K562 (cell line): ENCODE data around the gene TEX50.

Experiments
- MEF2D ChIP-seq: conservative IDR thresholded peaks from 2 replicates; pipeline ENCODE4 v1.6.1; 2016; ENCODE audit warnings: low read depth, missing genetic modification characterization, missing compliant biosample characterization
- OTX1 ChIP-seq: fragments of 450-650 bp; formaldehyde crosslinking; IDR thresholded peaks from 2 replicates; pipeline ENCODE4 v1.4.0; 2022; ENCODE audit warnings: mild to moderate bottlenecking
- TF ChIP-seq, protein P1 (sequence below), 2 experiments: IDR thresholded peaks in 1 of 2; conservative IDR thresholded peaks in 1 of 2; 2 replicates each; pipeline ENCODE4 v1.6.1; 2016; ENCODE audit warnings: low read depth in 2 of 2, mild to moderate bottlenecking in 1 of 2, missing compliant biosample characterization in 1 of 2, missing genetic modification characterization in 1 of 2, moderate library complexity in 1 of 2
- TF ChIP-seq, protein P2 (sequence below): sonication (generic); formaldehyde crosslinking; IDR thresholded peaks from 2 replicates; pipeline ENCODE4 v1.8.1; 2023; ENCODE audit warnings: mild to moderate bottlenecking, missing genetic modification reagents, moderate library complexity

DNA sequence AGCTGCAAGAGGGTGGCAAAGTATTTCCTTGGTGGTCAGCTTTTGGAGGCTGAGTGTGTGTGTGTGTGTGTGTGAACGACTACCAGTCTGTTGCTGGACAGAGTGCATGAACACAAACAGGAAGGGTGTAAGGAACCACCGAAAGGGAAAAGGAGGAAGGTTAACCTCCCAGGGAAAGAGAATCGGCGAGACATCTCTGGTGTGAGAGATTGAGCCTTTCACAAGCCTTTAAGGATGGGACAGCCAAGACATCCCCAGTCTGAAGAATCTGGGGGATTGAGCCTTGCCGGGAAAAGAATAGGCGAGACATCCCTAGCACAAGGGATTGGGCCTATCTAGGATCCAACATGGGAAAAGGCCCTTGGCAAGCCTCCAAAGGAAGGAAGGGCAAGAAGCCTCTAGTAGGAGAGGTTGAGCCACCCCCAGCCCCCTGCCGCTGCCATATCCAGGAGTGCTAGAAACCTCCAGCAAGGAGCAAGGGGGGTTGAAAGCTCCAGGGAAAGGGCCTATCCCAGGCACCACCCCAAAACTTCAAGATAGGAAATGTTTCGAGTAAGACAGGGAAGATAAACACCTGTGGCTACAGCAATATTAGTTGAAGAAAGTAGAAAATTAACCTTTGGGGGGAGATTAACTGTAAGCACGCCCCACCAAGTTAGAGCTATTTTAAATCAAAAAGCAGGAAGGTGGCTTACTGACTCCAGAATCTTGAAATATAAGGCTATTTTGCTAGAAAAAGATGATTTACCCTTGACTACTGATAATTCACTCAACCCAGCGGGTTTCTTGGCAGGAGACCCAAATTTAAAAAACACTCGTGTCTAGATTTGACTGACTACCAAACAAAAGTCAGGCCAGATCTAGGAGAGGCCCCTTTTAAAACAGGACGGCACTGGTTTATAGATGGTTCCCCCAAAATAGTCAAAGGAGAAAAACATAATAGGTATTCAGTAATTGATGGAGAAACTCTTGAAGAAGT, 3.2 kb downstream of the TEX50 start:
- TF ChIP-seq, protein P1, sequence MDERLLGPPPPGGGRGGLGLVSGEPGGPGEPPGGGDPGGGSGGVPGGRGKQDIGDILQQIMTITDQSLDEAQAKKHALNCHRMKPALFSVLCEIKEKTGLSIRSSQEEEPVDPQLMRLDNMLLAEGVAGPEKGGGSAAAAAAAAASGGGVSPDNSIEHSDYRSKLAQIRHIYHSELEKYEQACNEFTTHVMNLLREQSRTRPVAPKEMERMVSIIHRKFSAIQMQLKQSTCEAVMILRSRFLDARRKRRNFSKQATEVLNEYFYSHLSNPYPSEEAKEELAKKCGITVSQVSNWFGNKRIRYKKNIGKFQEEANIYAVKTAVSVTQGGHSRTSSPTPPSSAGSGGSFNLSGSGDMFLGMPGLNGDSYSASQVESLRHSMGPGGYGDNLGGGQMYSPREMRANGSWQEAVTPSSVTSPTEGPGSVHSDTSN (CRISPR knock-in tag; IDR thresholded peaks at IDR 0.05; ENCODE audit: low read depth): no peak
- TF ChIP-seq, protein P1 (tag; conservative IDR thresholded peaks at IDR 0.05; ENCODE audit: low read depth): no peak
- no peak for TF ChIP-seq MEF2D (tag)
- no peak for TF ChIP-seq OTX1 (CRISPR knock-in tag)
- TF ChIP-seq, protein P2, sequence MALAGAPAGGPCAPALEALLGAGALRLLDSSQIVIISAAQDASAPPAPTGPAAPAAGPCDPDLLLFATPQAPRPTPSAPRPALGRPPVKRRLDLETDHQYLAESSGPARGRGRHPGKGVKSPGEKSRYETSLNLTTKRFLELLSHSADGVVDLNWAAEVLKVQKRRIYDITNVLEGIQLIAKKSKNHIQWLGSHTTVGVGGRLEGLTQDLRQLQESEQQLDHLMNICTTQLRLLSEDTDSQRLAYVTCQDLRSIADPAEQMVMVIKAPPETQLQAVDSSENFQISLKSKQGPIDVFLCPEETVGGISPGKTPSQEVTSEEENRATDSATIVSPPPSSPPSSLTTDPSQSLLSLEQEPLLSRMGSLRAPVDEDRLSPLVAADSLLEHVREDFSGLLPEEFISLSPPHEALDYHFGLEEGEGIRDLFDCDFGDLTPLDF (CRISPR knock-in tag): no peak
